AG04450 (cell line): Measurements from ENCODE around the gene RIN2. TPM values are rescaled to one million over a fixed set of nuclear protein-coding genes. Genes with fewer than 3 reads are reported as not detected.

Experiments used
- CTCF ChIA-PET: fragments of 300-600, 350-600 bp; formaldehyde crosslinking; extraction: SDS; loops from one replicate; lab custom pipeline; 2022; ENCODE audit warnings: antibody characterized with exemption, inconsistent platforms; lab: Charles Lee
- POLR2A ChIA-PET: fragments of 350-600 bp; formaldehyde crosslinking; extraction: SDS; loops from one replicate; lab custom pipeline; 2021; ENCODE audit warnings: antibody characterized with exemption, inconsistent platforms; lab: Yijun Ruan, JAX
- DNase-seq: peaks from one replicate; pipeline ENCODE4 v3.0.0-alpha.2; 2011; ENCODE audit warnings: low read depth, low spot score
- H3K27ac ChIP-seq: one replicate; pipeline ENCODE4 v1.5.1; 2012; ENCODE audit warnings: low read depth, low read length, control low read depth
- H3K27me3 ChIP-seq: one replicate; pipeline ENCODE4 v1.6.0; 2012; ENCODE audit warnings: low read length; ENCODE audit not compliant: control insufficient read depth, insufficient read depth
- H3K4me3 ChIP-seq: 2 replicates; pipeline ENCODE4 v1.5.1; 2011; ENCODE audit warnings: mild to moderate bottlenecking, low read depth, low read length, control low read depth
- H3K9me3 ChIP-seq: 2 replicates; pipeline ENCODE4 v1.5.1; 2012; ENCODE audit warnings: low read length; ENCODE audit not compliant: control insufficient read depth, insufficient read depth
- polyA plus RNA-seq: library from polyadenylated mRNA; depleted of rRNA; stranded (reverse); fragments of >200 nt; gene quantifications from 2 replicates; pipeline ENCODE4 v1.2.3, GENCODE V29; 2011
- TF ChIP-seq, protein P1 (sequence below): IDR thresholded peaks from 2 replicates; pipeline ENCODE4 v1.5.1; 2011; ENCODE audit warnings: low read depth, low read length, control low read depth, inconsistent platforms

Gene RIN2
- polyA plus RNA-seq, 1 experiment, result 56.0 TPM

DNA sequence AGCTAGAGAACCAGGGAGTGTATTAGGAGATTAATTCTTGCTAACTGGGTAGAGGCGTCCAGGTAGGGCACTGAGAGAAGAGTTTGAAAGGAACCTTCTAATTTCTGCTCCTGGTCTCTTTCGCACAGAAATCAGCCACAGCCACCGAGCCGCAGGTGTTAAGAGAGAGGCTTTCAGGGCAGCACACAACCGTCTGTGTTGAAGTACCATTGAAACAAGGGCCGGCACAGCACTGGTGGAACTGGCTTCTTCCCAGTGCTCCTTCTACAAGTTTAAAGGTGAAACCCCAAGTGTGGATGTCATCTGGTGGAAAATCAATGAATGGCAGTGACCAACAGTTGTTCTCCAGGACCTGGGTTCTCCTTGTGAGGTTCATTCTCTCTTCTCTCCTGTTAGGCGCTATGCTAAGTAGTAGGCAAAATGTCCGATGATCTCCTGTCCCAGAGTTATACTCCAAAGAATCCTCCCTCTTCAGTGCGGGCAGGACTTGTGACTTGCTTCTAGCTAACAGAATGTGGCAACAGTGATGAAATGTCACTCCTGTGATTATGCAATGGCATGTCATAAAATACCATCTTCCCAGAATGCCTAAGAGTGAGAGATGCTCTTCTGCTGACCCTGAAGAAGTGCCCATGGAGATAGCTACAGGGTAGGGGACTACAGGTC lies 15.0 kb upstream of the RIN2 start:
- no peak for DNase-seq
- Histone ChIP-seq H3K4me3 (no peak overlapping the region), H3K27ac (no peak overlapping the region), H3K9me3 (no peaks in the 10 kb centered on the region), H3K27me3 (peaks cover 11% of the 10 kb centered on the region)
- ChIA-PET CTCF (interaction anchor here (1.0 kb wide), 1 partner anchor 50 kb away, joined by 3 read pairs; no protein-coding TSS in a partner anchor), POLR2A (no interaction called here)
- TF ChIP-seq, protein P1, sequence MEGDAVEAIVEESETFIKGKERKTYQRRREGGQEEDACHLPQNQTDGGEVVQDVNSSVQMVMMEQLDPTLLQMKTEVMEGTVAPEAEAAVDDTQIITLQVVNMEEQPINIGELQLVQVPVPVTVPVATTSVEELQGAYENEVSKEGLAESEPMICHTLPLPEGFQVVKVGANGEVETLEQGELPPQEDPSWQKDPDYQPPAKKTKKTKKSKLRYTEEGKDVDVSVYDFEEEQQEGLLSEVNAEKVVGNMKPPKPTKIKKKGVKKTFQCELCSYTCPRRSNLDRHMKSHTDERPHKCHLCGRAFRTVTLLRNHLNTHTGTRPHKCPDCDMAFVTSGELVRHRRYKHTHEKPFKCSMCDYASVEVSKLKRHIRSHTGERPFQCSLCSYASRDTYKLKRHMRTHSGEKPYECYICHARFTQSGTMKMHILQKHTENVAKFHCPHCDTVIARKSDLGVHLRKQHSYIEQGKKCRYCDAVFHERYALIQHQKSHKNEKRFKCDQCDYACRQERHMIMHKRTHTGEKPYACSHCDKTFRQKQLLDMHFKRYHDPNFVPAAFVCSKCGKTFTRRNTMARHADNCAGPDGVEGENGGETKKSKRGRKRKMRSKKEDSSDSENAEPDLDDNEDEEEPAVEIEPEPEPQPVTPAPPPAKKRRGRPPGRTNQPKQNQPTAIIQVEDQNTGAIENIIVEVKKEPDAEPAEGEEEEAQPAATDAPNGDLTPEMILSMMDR, result no peak

DNA sequence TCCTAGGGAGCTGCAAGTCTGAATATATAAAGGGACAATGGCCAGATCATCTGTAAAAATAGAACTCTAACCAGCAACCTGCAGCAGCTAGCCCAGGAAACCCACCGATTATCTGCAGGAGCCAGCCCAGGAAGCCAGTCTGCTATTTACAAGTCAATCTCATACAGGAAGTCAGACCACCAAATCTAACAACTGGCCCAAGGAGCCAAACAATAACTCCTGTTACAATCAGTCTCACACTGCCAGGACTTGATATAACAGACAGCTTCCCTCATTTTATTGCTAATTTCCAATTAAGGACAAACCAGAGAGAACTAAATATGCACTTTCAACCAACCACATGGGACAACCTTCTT lies 14.4 kb upstream of the RIN2 start:
- Histone ChIP-seq H3K27ac (no peak overlapping the region), H3K9me3 (no peaks in the 10 kb centered on the region), H3K27me3 (peaks cover 11% of the 10 kb centered on the region), H3K4me3 (no peak overlapping the region)
- DNase-seq, result no peak
- ChIA-PET CTCF (interaction anchor here (1.0 kb wide), 1 partner anchor 51 kb away, joined by 3 read pairs; no protein-coding TSS in a partner anchor), POLR2A (no interaction called here)
- TF ChIP-seq, protein P1, result no peak

DNA sequence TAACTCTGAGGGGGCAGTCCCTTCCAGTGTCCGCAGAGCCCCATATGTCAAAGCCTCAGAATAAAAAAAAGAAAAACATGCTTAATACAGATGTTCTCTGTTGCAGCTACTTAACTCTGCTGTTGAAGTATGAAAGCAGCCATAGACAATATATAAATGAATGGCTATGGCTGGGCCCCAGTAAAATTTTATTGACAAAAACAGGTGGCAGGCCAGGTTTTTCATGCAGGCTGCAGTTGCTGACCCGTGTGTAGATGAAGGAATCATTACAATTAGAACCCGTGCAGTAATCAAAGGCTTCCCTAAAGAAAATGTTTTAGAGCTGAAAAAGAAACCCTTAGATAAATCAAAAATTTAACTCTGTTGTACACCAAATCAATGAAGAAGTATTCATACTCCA lies 13.0 kb upstream of the RIN2 start:
- no peaks in the 10 kb centered on the region for H3K9me3 ChIP-seq
- no peak overlapping the region for H3K4me3 ChIP-seq
- DNase-seq, result no peak
- TF ChIP-seq, protein P1, result no peak
- no peak overlapping the region for H3K27ac ChIP-seq
- H3K27me3 ChIP-seq, result peaks cover 11% of the 10 kb centered on the region
- CTCF ChIA-PET, result interaction anchor here (1.0 kb wide), 1 partner anchor 52 kb away, joined by 3 read pairs; no protein-coding TSS in a partner anchor
- POLR2A ChIA-PET, result no interaction called here

DNA sequence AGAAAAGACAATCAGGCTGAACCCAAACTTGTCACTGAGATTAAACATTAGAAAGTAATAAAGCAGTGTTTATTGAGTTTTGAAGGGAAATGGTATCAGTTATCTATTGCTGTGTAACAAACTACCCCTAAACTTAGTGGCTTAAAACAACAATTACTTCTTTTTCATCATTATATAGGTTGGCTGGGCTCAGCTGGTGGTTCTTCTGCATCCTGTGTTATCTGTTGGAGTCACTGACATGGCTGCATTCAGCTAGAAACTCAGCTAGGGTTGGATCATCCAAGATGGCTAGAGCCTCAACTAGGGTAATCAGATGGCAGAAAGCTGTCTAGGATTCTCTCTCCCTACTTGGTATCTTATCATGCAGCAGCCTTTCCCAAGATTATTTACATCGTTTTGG lies 12.5 kb upstream of the RIN2 start:
- Histone ChIP-seq H3K27ac (no peak overlapping the region), H3K27me3 (peaks cover 11% of the 10 kb centered on the region), H3K9me3 (no peaks in the 10 kb centered on the region), H3K4me3 (no peak overlapping the region)
- ChIA-PET POLR2A (no interaction called here), CTCF (interaction anchor here (1.0 kb wide), 1 partner anchor 53 kb away, joined by 3 read pairs; no protein-coding TSS in a partner anchor)
- TF ChIP-seq, protein P1, result no peak
- no peak for DNase-seq

DNA sequence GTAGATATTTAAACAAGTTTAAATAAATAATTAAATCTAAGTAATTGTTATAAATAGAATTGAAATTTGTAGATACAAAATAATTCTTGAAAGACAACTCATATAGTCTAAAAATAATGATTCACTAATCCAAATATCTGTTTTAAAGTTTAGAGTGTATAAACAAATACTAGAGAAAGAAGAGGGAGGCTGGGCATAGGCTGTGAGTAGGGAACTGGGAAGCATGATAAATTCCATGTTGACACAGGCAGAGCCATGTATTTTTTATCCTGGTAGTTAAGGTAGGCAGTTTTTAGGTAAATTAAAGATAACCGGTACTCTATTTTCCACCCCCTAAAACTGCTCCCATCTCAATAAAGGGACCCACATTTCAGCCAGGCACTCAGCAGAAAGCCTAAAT lies 11.7 kb upstream of the RIN2 start:
- H3K27ac ChIP-seq, result no peak overlapping the region
- H3K9me3 ChIP-seq, result no peaks in the 10 kb centered on the region
- peaks cover 11% of the 10 kb centered on the region for H3K27me3 ChIP-seq
- no peak for DNase-seq
- TF ChIP-seq, protein P1, result no peak
- ChIA-PET POLR2A (no interaction called here), CTCF (no interaction called here)
- no peak overlapping the region for H3K4me3 ChIP-seq
